Activated naive CD4-positive, alpha-beta T cell treated with anti-CD3 and anti-CD28 coated beads, Interleukin-2, amount 10 ng/mL, durations not matched to agents 7 days and 5 days (primary cell): Measurements from ENCODE around the gene UBTD1.
"Not testable (repeated sequence)": the region's sequence is repeated elsewhere in the genome, so short reads cannot be mapped to it uniquely, and the experiment has no call there.

Experiments used
- CTCF ChIA-PET: fragments of 350-600 bp; sonication (Branson Sonifier 250); formaldehyde crosslinking; loops from one replicate; lab custom pipeline; 2021; ENCODE audit warnings: antibody characterized with exemption; lab: Charles Lee
- DNase-seq: peaks from one replicate; pipeline ENCODE4 v3.0.0-alpha.2; 2020
- H3K27ac Mint-ChIP-seq: one replicate; pipeline ENCODE4 v1.8.0; 2021; ENCODE audit warnings: mild to moderate bottlenecking, moderate library complexity, mixed read lengths
- H3K27me3 Mint-ChIP-seq: one replicate; pipeline ENCODE4 v1.8.0; 2021; ENCODE audit warnings: mild to moderate bottlenecking, mixed read lengths
- H3K36me3 Mint-ChIP-seq: one replicate; pipeline ENCODE4 v1.8.0; 2021; ENCODE audit warnings: mixed read lengths
- H3K4me1 Mint-ChIP-seq: one replicate; pipeline ENCODE4 v1.8.0; 2021; ENCODE audit warnings: mixed read lengths
- H3K4me3 Mint-ChIP-seq: one replicate; pipeline ENCODE4 v1.8.0; 2021; ENCODE audit warnings: mild to moderate bottlenecking, moderate library complexity, mixed read lengths
- H3K9me3 Mint-ChIP-seq: one replicate; pipeline ENCODE4 v1.8.0; 2021; ENCODE audit warnings: mixed read lengths

The UBTD1 gene

GRCh38 chr10:97528876-97529275, 30.2 kb downstream of the UBTD1 start:
- H3K36me3 Mint-ChIP-seq: not testable (repeated sequence)

DNA sequence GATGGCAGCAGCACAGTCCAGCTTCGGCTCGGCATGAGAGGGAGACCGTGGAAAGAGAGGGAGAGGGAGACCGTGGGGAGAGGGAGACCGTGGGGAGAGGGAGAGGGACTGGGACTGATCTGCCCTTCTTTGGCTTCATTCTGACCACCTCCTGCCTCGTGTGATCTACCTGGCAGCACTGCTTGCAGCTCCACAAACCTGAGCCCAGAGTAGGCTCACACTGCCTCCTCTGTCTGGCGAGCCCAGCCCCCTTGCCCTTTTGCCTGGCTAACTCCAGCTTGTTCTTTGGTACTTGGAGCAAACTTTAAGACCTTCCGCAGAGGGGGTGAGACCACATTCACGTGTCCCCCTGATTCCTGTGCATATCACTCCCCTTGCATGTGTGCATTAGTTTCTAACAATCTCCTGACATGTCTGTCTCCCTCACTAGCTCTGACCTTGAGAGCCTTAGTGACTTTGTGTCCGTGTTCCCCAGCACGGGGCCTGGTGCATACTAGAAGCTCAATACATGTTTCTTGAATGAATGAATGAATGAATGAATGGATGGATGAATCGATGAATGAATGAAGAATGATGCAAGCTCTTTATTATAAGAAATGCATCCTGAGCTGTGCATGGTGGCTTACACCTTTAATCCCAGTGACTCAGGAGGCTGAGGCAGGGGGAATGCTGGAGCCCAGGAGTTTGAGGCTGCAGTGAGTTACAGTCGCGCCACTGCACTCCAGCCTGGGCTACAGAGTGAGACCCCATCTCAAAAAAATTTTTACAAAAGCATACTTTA, 31.2 kb downstream of the UBTD1 start:
- Mint-ChIP-seq H3K4me1 (no peaks in the 10 kb centered on the region), H3K36me3 (no peaks in the 10 kb centered on the region), H3K27me3 (peaks cover 4% of the 10 kb centered on the region), H3K4me3 (no peak overlapping the region), H3K9me3 (no peaks in the 10 kb centered on the region), H3K27ac (no peak overlapping the region)
- no peak for DNase-seq
- CTCF ChIA-PET: interaction anchor here (0.9 to 1.8 kb wide), 2 partner anchors 9 to 24 kb away, joined by 3 to 5 read pairs; no protein-coding TSS in a partner anchor

More at GRCh38 chr10:97528876-97529275, 30.2 kb downstream of the UBTD1 start:
- H3K27me3 Mint-ChIP-seq, H3K27ac Mint-ChIP-seq, DNase-seq, CTCF ChIA-PET, H3K9me3 Mint-ChIP-seq, H3K4me3 Mint-ChIP-seq, H3K4me1 Mint-ChIP-seq: not testable (repeated sequence)

- CTCF ChIA-PET: no interaction called here
- no peak overlapping the region for H3K27ac Mint-ChIP-seq
- H3K27me3 Mint-ChIP-seq: no peaks in the 10 kb centered on the region
These were observed 32.8 kb downstream of the UBTD1 start for GRCh38 chr10:97531401-97531986.

DNA sequence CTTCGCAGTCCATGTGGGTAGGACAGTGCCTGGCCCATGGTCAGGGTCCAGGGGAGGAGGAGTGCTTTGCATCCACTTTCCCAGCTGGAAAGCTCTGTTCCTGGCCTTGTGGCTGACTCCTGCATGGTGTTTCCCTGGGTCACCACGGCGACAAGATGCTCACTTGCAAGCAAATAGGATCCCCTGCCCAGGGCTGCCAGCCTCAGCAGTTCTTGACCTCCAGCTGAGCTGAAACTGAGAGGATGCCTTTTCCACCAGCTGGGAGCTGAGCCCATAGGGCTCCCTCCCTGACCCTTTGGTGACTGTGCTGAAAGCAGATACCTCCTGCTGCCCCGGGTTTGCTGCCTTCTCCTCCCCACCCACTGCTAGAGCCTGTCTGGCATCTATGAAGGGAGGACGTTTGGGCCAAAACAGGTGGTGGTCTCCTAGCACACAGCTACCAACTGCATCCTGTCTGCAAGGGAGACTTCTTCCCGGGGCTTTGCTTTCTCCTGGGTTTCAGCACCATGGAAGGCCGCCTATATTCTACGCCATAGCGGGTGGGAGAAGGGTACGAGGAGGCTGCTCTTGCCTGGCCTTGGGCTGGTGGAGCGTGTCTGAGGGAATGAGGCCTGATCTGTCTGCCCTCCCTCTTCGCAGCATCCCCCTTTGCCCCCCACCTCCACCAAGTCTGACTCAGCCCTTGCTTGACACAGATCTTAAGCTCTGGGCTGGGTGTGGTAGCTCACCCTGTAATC, 34.4 kb downstream of the UBTD1 start:
- DNase-seq: no peak
- H3K4me1 Mint-ChIP-seq: no peaks in the 10 kb centered on the region
- no peaks in the 10 kb centered on the region for H3K27me3 Mint-ChIP-seq
- no peaks in the 10 kb centered on the region for H3K36me3 Mint-ChIP-seq
- H3K27ac Mint-ChIP-seq: no peak overlapping the region
- CTCF ChIA-PET: interaction anchor here (1.0 to 7.4 kb wide), 8 partner anchors 10 to 69 kb away, joined by 4 to 76 read pairs (median 5); partner anchors contain the start of gene ANKRD2
- no peaks in the 10 kb centered on the region for H3K9me3 Mint-ChIP-seq
- H3K4me3 Mint-ChIP-seq: no peak overlapping the region

More at GRCh38 chr10:97531401-97531986, 32.8 kb downstream of the UBTD1 start:
- H3K4me1 Mint-ChIP-seq: no peaks in the 10 kb centered on the region
- H3K9me3 Mint-ChIP-seq: no peaks in the 10 kb centered on the region
- DNase-seq: no peak
- no peak overlapping the region for H3K4me3 Mint-ChIP-seq
- H3K36me3 Mint-ChIP-seq: no peaks in the 10 kb centered on the region

DNA sequence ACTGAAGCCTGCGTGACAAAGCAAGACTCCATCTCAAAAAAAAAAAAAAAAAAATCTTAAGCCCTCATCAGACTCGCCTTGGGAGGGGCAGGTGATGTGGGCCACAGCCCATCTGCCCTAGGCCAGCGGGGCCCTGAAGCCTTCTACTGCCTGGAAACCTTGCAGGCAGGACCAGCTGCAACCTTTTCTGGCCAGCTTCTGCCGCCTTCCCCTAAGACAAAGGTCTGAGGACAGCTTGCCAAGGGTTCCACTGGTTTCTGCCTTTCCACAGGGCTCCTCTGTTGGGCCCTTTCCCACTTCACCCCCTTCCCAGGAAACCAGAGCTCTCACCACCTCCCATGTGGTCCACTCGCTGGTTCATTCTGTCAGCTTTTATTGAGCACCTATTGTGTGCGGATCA, 35.2 kb downstream of the UBTD1 start:
- H3K4me3 Mint-ChIP-seq: no peak overlapping the region
- H3K4me1 Mint-ChIP-seq: no peaks in the 10 kb centered on the region
- DNase-seq: no peak
- H3K27me3 Mint-ChIP-seq: no peaks in the 10 kb centered on the region
- CTCF ChIA-PET: interaction anchor here (1.0 to 7.4 kb wide), 11 partner anchors 9 to 83 kb away, joined by 3 to 76 read pairs (median 5); partner anchors contain the start of gene ANKRD2
- no peak overlapping the region for H3K27ac Mint-ChIP-seq
- no peaks in the 10 kb centered on the region for H3K9me3 Mint-ChIP-seq
- H3K36me3 Mint-ChIP-seq: no peaks in the 10 kb centered on the region

GRCh38 chr10:97534746-97535367, 36.1 kb downstream of the UBTD1 start:
- no peaks in the 10 kb centered on the region for H3K4me1 Mint-ChIP-seq
- H3K9me3 Mint-ChIP-seq: no peaks in the 10 kb centered on the region
- no peaks in the 10 kb centered on the region for H3K27me3 Mint-ChIP-seq
- H3K27ac Mint-ChIP-seq: no peak overlapping the region
- CTCF ChIA-PET: interaction anchor here (1.2 to 7.4 kb wide), 13 partner anchors 8 to 82 kb away, joined by 3 to 76 read pairs (median 5); no protein-coding TSS in a partner anchor
- no peak overlapping the region for H3K4me3 Mint-ChIP-seq
- DNase-seq: peak; percentile 47
- no peaks in the 10 kb centered on the region for H3K36me3 Mint-ChIP-seq

- H3K36me3 Mint-ChIP-seq: no peaks in the 10 kb centered on the region
- H3K27ac Mint-ChIP-seq: no peak overlapping the region
These were observed 38.6 kb downstream of the UBTD1 start for GRCh38 chr10:97537186-97537869.

GRCh38 chr10:97538411-97538810, 39.7 kb downstream of the UBTD1 start:
- Mint-ChIP-seq H3K36me3 (no peaks in the 10 kb centered on the region), H3K27me3 (no peaks in the 10 kb centered on the region), H3K4me1 (peaks cover 7% of the 10 kb centered on the region), H3K4me3 (no peak overlapping the region), H3K27ac (no peak overlapping the region), H3K9me3 (no peaks in the 10 kb centered on the region)
- CTCF ChIA-PET: interaction anchor here (1.9 to 7.4 kb wide), 2 partner anchors 8 to 14 kb away, joined by 5 to 76 read pairs; no protein-coding TSS in a partner anchor
- DNase-seq: no peak

More at GRCh38 chr10:97537186-97537869, 38.6 kb downstream of the UBTD1 start:
- Mint-ChIP-seq H3K27me3 (no peaks in the 10 kb centered on the region), H3K4me1 (no peaks in the 10 kb centered on the region), H3K9me3 (no peaks in the 10 kb centered on the region), H3K4me3 (no peak overlapping the region)
- CTCF ChIA-PET: interaction anchor here (7.4 kb wide), 1 partner anchor 15 kb away, joined by 76 read pairs; no protein-coding TSS in a partner anchor
- no peak for DNase-seq

DNA sequence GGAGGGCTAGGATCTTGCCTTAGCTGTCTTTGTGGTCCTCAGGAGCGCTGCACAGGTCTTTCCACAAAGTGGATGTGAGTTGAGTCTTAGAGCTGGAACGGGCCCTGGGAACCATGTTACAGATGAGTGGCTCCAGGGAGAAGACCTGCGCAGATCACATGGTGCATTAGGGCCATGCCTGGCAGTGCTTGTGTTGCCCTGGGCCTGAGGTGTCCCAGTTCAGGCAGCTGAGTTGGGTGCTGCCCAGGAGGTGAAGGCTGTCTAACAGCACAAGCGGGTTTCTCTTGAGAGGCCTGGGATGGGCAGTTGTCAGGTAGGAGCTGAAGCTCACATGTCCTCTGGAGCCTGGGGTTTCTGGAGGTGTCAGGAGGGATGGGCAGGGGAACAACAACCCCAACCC, 40.1 kb downstream of the UBTD1 start:
- CTCF ChIA-PET: interaction anchor here (1.9 to 7.4 kb wide), 2 partner anchors 9 to 13 kb away, joined by 5 to 76 read pairs; no protein-coding TSS in a partner anchor
- Mint-ChIP-seq H3K27ac (no peak overlapping the region), H3K9me3 (no peaks in the 10 kb centered on the region), H3K4me3 (no peak overlapping the region), H3K27me3 (no peaks in the 10 kb centered on the region), H3K36me3 (no peaks in the 10 kb centered on the region), H3K4me1 (peaks cover 11% of the 10 kb centered on the region)
- no peak for DNase-seq

- no peaks in the 10 kb centered on the region for H3K36me3 Mint-ChIP-seq
- H3K4me3 Mint-ChIP-seq: no peak overlapping the region
- CTCF ChIA-PET: interaction anchor here (1.9 to 7.4 kb wide), 2 partner anchors 10 to 13 kb away, joined by 5 to 76 read pairs; no protein-coding TSS in a partner anchor
- no peaks in the 10 kb centered on the region for H3K27me3 Mint-ChIP-seq
- H3K9me3 Mint-ChIP-seq: no peaks in the 10 kb centered on the region
- no peak for DNase-seq
- H3K4me1 Mint-ChIP-seq: peaks cover 11% of the 10 kb centered on the region
- no peak overlapping the region for H3K27ac Mint-ChIP-seq
These were observed 40.9 kb downstream of the UBTD1 start for GRCh38 chr10:97539523-97540200.

DNA sequence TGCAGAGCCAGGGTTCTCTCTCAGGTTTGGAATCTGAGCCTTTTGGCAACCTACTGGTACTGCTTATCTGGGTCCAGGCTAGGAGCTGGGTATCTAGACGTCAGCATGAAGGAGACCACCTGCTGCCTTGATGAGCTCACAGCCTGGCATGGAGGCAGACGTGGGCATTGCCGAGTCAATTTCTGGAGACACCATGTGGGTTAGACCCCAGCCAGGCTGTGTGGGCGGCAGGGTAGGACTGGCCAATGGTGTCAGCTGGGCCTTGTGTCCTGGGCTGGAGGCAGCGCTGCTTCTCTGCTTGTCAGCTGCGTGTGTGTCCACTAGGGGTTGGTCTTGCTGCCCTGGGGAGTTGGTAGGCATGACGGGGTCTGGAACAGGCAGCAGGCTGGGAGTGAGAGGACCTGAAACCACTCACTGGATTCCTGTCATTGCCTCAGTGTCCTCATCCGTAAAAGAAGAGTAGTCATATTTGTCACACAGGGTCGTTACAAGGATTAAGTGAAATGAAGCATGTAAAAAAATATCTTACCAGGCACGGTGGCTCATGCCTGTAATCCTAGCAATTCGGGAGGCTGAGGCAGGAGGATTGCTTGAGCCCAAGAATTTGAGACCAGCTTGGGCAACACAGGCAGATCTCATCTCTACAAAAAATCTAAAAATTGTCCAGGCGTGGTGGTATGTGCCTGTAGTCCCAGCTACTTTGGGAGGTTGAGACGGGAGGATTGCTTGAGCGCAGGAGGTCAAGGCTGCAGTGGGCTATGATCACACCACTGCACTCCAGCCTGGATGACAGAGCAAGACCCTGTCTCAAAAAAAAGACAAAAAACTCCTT, 42.2 kb downstream of the UBTD1 start:
- CTCF ChIA-PET: interaction anchor here (2.5 kb wide), 1 partner anchor 11 kb away, joined by 5 read pairs; no protein-coding TSS in a partner anchor
- H3K27ac Mint-ChIP-seq: peak overlapping the region; percentile 33
- H3K36me3 Mint-ChIP-seq: no peaks in the 10 kb centered on the region
- H3K27me3 Mint-ChIP-seq: no peaks in the 10 kb centered on the region
- H3K4me3 Mint-ChIP-seq: no peak overlapping the region
- H3K4me1 Mint-ChIP-seq: peaks cover 11% of the 10 kb centered on the region
- H3K9me3 Mint-ChIP-seq: no peaks in the 10 kb centered on the region
- DNase-seq: no peak
